Bronchial epithelial cell (primary cell): ENCODE measurements around the gene WNT3A. TPM values are rescaled to one million over a fixed set of nuclear protein-coding genes. Genes with fewer than 3 reads are reported as not detected.

Experiments
- DNase-seq: peaks from one replicate; pipeline ENCODE4 v3.0.0-alpha.2; 2010; ENCODE audit warnings: low read depth
- FAIRE-seq: peaks from 2 replicates; lab custom pipeline; 2011; peaks lifted over from hg19 to GRCh38; lab: Jason Lieb, UNC
- H3K27me3 ChIP-seq: 2 replicates; pipeline ENCODE4 v1.5.1; 2011; ENCODE audit warnings: low read length; ENCODE audit not compliant: control insufficient read depth, insufficient read depth
- H3K36me3 ChIP-seq: 2 replicates; pipeline ENCODE4 v1.5.1; 2011; ENCODE audit warnings: low read length; ENCODE audit not compliant: control insufficient read depth, insufficient read depth
- H3K4me3 ChIP-seq: 2 replicates; pipeline ENCODE4 v1.5.1; 2011; ENCODE audit warnings: mild to moderate bottlenecking, low read depth, low read length, control low read depth
- total RNA-seq: library from RNA; depleted of rRNA; stranded (reverse); fragments of >200 nt; gene quantifications from 2 replicates; pipeline ENCODE4 v1.2.1, GENCODE V29; 2014
- TF ChIP-seq, protein P1 (sequence below): IDR thresholded peaks from 2 replicates; pipeline ENCODE4 v1.5.1; 2011; ENCODE audit warnings: mild to moderate bottlenecking, moderate library complexity, low read length, control low read depth, inconsistent platforms; ENCODE audit not compliant: insufficient read depth, severe bottlenecking

The WNT3A gene
- total RNA-seq, 1 donor from 2014 or later, result not detected

GRCh38 chr1:228058172-228058948, 51.6 kb downstream of the WNT3A start:
- peaks cover 6% of the 10 kb centered on the region for H3K27me3 ChIP-seq
- TF ChIP-seq, protein P1, sequence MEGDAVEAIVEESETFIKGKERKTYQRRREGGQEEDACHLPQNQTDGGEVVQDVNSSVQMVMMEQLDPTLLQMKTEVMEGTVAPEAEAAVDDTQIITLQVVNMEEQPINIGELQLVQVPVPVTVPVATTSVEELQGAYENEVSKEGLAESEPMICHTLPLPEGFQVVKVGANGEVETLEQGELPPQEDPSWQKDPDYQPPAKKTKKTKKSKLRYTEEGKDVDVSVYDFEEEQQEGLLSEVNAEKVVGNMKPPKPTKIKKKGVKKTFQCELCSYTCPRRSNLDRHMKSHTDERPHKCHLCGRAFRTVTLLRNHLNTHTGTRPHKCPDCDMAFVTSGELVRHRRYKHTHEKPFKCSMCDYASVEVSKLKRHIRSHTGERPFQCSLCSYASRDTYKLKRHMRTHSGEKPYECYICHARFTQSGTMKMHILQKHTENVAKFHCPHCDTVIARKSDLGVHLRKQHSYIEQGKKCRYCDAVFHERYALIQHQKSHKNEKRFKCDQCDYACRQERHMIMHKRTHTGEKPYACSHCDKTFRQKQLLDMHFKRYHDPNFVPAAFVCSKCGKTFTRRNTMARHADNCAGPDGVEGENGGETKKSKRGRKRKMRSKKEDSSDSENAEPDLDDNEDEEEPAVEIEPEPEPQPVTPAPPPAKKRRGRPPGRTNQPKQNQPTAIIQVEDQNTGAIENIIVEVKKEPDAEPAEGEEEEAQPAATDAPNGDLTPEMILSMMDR, result no peak
- FAIRE-seq, result peak; percentile 23
- H3K4me3 ChIP-seq, result no peak overlapping the region
- no peak for DNase-seq
- no peaks in the 10 kb centered on the region for H3K36me3 ChIP-seq

DNA sequence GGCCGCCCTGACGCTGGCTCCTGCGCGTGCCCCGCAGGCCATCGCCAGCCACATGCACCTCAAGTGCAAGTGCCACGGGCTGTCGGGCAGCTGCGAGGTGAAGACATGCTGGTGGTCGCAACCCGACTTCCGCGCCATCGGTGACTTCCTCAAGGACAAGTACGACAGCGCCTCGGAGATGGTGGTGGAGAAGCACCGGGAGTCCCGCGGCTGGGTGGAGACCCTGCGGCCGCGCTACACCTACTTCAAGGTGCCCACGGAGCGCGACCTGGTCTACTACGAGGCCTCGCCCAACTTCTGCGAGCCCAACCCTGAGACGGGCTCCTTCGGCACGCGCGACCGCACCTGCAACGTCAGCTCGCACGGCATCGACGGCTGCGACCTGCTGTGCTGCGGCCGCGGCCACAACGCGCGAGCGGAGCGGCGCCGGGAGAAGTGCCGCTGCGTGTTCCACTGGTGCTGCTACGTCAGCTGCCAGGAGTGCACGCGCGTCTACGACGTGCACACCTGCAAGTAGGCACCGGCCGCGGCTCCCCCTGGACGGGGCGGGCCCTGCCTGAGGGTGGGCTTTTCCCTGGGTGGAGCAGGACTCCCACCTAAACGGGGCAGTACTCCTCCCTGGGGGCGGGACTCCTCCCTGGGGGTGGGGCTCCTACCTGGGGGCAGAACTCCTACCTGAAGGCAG, 52.3 kb downstream of the WNT3A start:
- Histone ChIP-seq H3K36me3 (no peaks in the 10 kb centered on the region), H3K4me3 (peak overlapping the region; percentile 43), H3K27me3 (peaks cover 6% of the 10 kb centered on the region)
- no peak for FAIRE-seq
- no peak for DNase-seq
- TF ChIP-seq, protein P1, result no peak

DNA sequence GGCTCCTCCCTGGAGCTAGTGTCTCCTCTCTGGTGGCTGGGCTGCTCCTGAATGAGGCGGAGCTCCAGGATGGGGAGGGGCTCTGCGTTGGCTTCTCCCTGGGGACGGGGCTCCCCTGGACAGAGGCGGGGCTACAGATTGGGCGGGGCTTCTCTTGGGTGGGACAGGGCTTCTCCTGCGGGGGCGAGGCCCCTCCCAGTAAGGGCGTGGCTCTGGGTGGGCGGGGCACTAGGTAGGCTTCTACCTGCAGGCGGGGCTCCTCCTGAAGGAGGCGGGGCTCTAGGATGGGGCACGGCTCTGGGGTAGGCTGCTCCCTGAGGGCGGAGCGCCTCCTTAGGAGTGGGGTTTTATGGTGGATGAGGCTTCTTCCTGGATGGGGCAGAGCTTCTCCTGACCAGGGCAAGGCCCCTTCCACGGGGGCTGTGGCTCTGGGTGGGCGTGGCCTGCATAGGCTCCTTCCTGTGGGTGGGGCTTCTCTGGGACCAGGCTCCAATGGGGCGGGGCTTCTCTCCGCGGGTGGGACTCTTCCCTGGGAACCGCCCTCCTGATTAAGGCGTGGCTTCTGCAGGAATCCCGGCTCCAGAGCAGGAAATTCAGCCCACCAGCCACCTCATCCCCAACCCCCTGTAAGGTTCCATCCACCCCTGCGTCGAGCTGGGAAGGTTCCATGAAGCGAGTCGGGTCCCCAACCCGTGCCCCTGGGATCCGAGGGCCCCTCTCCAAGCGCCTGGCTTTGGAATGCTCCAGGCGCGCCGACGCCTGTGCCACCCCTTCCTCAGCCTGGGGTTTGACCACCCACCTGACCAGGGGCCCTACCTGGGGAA, 53.0 kb downstream of the WNT3A start:
- H3K36me3 ChIP-seq, result no peaks in the 10 kb centered on the region
- peaks cover 6% of the 10 kb centered on the region for H3K27me3 ChIP-seq
- H3K4me3 ChIP-seq, result peak overlapping the region; percentile 43
- DNase-seq (peak; percentile 86), FAIRE-seq (no peak)
- TF ChIP-seq, protein P1, result no peak

DNA sequence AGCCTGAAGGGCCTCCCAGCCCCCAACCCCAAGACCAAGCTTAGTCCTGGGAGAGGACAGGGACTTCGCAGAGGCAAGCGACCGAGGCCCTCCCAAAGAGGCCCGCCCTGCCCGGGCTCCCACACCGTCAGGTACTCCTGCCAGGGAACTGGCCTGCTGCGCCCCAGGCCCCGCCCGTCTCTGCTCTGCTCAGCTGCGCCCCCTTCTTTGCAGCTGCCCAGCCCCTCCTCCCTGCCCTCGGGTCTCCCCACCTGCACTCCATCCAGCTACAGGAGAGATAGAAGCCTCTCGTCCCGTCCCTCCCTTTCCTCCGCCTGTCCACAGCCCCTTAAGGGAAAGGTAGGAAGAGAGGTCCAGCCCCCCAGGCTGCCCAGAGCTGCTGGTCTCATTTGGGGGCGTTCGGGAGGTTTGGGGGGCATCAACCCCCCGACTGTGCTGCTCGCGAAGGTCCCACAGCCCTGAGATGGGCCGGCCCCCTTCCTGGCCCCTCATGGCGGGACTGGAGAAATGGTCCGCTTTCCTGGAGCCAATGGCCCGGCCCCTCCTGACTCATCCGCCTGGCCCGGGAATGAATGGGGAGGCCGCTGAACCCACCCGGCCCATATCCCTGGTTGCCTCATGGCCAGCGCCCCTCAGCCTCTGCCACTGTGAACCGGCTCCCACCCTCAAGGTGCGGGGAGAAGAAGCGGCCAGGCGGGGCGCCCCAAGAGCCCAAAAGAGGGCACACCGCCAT, 53.8 kb downstream of the WNT3A start:
- TF ChIP-seq, protein P1, result peak; percentile 43
- peak overlapping the region; percentile 43 for H3K4me3 ChIP-seq
- FAIRE-seq (no peak), DNase-seq (no peak)
- peaks cover 6% of the 10 kb centered on the region for H3K27me3 ChIP-seq
- H3K36me3 ChIP-seq, result no peaks in the 10 kb centered on the region

DNA sequence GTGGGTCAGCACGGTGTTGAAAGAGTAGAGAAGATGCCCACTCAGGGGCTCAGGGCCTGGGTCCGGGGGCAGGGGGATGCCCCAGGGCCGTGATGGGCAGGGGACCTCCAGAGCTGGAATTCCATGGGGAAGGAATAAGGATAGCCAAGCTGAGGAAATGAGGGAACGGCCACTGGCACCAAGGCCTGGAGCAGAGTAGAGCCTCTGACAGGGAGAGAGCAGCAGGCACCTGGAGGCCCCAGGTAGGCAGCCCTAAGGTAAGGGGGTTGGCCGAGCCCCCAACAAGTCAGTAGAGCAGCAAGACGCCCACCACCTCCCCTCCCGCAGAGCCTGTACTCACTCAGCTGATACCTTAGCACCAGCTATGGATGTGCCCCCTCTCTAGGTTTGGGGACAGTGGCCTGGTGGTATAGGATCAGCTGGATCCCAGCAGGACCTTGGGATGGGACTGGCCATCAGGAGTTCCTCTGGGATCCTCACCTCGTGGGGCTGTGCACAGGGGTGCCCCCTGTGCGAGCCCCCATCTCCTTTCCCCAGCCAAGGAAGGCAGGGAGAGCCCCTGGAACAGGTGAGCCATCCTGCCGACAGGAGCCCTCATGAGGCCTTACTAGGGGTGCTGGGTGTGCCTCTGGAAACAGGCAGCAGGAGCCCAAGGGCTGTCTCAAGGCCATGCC, 54.8 kb downstream of the WNT3A start:
- Histone ChIP-seq H3K27me3 (peaks cover 7% of the 10 kb centered on the region), H3K4me3 (no peak overlapping the region), H3K36me3 (no peaks in the 10 kb centered on the region)
- FAIRE-seq (no peak), DNase-seq (no peak)
- TF ChIP-seq, protein P1, result no peak
